ENCODE measurements around the gene CECR2.

The CECR2 gene

DNA sequence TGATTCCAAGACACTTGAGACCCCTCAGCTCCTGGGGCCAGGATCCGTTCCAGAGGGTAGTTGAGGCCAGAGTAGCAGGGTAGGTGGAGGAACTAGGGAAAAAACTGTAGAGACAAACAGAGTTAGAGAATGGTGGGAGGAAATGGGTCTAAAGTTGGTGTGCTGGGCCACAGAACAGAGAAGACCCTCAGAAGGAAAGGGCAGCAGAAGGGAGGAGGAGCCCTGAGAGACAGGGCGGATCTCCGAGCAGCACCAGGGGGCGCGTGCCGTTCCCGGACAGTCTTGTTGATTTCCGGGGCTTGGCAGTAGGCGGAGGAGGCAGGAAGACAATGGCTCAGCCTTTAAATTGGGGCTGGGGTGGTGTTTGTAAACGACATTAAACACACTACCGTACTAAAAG, 2.4 kb upstream of the CECR2 start:
- DNase-seq (ENCODE audit: low read depth in 1 of 2, low spot score in 1 of 2) = no peak

DNA sequence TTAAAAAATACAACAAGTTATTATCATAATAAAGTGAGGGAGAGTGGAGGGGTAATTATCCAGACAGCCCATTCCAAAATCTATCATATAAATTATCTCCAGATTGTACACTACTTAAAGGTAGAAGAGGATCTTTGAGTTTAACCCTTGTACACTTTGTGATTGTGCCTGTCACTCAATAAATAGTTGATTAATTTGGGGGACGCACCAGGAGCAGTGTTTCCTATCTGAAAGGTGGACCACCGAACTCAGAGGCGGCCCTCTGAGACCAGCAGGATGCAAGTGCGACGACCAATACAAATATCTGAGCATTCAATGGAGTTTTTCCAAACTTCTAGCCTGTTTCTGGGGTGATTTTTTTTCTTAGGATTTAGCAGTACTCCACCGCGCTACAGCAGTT, 1.1 kb upstream of the CECR2 start:
- DNase-seq (ENCODE audit: low read depth in 1 of 2, low spot score in 1 of 2) = no peak

DNA sequence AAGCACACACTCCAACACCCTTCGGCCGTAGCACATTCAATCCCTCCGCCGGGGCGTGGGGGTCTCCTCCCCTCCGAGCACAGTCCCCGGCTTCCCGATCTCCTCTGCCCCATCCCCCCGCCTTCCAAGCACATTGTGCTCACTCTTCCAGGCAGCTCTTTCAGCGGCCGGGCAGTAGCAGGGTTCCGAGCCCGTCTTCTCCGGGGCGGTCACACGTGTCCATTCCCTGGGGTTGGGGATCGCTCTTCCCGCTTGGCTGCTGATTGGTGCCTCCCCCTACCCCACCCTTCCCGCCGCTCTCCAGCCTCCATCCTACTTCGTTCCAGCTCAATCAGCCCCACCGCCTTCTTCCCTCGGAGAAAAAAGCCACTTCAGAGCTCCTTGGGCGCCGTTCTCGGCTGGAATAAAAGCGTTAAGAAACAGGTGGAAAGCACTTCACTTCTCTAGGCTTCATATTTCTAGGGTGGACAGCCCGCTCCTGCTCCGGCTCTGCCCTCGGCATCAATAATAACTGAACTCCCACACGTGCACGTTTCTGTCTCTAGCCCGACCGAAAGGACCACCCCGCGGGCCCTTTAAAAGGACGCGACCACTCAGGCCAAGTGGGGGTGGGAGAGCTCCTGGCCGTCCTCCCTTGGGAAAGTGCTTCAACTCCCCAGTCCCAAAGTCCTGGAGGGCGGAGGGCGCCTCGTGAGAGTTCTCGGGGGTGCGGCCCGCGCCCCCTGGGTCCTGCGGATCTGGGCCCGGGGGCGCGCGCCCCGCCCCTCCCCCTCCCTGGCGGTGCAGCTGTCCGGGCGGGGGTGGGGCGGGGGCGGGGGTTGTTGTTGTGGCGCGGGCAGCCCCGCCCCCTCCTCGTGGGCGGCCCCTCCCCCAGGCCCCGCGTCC, 464 bp upstream of the CECR2 start:
- no peak for DNase-seq (ENCODE audit: low read depth in 1 of 2, low spot score in 1 of 2)

DNA sequence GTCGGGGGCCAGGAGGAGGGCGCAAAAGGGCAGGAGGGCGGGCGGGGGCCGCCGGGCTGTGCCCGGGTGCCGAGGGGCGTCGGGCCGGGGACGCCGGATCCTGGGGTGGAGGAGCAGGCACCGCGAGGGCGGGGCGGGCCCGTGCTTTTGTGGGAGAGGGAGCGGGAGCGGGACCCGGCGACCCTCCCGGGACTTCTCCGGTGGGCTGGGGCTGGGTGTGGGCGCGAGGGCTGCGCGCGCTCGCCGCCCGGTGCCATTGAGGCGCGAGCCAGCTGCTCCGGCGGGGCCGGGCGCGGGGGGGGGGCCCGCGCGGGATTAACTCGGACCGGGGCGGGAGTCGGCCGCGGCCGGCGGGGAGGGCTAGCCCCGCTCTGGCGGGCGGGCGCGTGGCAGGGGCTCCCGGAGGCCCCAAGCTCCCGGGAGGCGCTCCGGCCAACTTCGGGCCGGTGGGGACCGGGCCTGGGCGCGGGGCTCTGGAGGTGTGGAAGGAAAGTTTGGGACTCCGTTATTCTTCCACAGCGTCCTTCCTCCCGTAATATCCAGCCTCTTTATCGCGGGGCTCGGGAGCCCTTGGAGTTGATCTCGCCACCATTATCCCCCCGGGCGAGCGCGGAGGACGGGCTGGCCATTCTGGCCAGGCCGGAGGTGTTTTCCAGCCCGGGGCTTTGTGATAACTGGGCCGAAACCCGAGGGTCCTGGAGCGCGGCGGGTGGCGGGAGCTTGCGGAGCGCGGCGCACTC, 936 bp downstream of the CECR2 start:
- DNase-seq (ENCODE audit: low read depth in 1 of 2, low spot score in 1 of 2) = no peak

DNA sequence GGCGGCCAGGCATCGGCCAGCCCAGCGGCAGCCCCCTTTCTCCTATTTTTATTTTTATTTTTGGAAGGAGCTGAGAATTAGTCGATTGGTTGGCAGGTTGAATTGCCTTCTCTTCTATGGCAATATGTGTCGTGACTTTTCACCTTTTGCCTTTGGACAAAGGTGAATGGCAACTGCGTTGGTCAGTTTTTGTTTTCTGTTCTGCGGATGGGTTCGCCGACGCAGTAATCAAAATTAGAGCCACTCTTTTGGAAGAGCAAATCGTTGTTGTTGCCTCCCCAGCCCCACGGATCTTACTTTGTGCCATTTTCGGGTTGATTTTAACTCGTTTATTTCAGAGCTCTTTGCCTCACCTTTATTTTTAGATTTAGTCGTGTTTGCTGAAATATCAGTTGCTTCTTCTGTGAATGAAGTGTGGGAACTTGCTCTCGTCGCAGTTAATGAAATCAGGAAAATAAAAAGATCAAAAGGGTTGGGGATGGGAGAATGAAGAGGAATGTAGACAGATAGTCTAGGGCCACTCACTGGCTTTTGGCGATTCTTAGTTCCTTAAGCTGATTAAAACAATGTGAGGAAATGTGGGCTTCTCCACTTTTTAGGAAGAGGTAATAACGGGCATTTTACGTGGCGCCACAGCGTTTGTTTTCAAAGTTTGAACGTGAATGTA, 1.6 kb downstream of the CECR2 start:
- no peak for DNase-seq (ENCODE audit: low read depth in 1 of 2, low spot score in 1 of 2)

DNA sequence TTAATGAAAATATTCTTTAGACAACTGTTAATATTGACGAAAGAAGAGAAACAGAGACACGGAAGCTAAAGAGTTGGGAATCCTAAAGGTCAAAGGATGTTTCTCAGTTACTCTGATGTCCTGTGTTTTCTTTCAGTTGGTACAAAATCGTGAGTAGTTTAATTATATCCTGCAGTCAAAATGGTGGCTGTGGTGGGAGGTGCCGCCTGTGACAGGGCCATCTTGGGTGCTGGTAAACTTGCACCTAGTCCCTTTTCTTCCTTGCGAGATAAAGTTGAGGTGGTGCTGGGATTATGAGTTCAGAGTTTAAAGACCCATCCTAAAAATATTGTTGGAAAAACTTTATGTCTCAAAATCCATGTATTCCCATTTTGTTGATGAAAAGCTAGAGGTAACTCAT, 2.2 kb downstream of the CECR2 start:
- no peak for DNase-seq (ENCODE audit: low read depth in 1 of 2, low spot score in 1 of 2)

DNA sequence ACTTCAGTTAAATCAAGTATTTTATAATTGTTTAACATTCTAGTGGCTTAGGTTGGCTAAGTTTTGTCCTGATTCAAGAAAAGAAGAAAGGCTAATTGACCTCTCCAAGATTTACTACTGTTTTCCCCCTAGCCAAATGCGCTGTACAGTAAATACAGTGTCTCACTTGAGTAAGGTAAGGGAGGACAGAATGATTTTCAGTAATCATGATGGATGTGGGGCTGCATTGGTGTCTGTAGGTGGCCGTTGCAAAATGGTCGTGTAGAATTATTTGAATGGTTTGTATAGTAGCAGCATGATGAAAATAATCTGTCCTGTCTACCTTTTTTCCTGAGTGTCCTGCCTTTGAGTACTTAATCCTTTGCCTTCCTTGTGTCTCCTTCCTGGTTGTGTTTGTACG, 4.6 kb downstream of the CECR2 start:
- DNase-seq (ENCODE audit: low read depth in 1 of 2, low spot score in 1 of 2) = no peak

DNA sequence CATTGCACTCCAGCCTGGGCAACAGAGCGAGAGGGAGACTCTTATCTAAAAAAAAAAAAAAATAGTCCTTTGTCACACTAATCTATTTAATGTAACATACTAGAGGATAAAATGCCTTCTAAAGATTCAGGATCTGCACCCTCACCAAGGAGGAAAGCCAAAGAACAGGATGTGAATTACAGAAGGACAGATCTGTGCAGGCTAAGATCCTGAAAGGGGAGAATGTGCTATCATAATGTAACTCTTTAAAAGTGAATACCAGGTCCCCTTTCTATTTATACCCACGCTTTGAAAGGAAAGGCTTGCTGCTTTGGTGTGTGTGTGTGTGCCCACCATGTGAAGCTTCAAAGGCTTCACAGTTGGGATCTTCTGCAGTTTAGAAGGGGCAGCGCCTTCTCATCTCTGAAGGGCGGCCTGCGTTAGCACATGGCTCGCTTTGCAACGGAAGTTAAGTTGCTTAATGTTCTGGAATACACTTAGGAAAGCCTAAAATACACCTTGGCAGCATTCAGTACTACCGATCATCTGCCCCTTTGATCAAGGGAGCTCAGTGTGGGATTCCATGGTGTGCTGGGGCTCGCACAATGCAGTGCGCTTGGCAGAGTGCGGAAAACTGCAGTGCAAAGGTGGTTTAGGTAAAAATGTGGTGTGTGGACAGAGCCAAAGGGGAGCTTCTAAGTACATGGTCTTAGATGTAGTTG, 6.8 kb downstream of the CECR2 start:
- DNase-seq (ENCODE audit: low read depth in 1 of 2, low spot score in 1 of 2) = no peak

DNA sequence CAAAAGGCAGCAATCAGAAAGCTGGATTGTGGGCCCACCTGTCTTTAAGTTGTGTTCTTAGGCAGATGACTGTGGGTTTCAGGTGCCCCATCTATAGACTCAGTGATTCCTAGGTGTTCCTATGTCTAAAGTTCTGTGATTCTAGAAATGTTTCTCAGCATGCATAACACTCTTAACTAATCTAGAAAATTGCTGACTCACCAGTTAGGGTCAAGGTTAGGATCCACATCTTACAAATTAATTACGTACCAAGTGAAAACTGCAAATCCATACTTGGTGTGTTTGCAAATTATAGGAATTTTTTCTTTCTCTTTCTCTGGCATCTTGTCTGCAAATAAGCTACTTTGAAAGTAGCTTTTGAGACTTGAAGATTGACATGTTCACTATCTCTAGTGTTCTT, 7.7 kb downstream of the CECR2 start:
- no peak for DNase-seq (ENCODE audit: low read depth in 1 of 2, low spot score in 1 of 2)

DNA sequence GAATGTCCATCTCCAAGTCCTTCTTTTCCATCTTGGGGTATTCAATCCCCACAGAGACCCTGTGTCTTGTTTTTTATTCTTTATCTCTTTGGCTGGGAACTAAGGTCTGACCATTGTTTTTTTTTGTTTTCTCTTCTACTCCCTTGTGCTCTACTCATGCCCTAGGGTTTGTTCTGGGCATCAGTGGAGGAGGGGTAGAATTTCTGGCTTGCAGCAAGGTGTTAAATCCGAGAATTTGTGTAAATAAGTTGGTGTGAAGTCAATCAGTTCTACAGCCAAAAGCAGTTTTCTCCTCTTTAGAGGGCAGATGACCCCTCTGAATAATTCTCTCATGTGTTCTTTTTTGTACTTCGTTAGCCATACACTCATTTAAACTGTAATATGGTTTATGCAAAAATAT, 10.7 kb downstream of the CECR2 start:
- DNase-seq (ENCODE audit: low read depth in 1 of 2, low spot score in 1 of 2) = no peak

DNA sequence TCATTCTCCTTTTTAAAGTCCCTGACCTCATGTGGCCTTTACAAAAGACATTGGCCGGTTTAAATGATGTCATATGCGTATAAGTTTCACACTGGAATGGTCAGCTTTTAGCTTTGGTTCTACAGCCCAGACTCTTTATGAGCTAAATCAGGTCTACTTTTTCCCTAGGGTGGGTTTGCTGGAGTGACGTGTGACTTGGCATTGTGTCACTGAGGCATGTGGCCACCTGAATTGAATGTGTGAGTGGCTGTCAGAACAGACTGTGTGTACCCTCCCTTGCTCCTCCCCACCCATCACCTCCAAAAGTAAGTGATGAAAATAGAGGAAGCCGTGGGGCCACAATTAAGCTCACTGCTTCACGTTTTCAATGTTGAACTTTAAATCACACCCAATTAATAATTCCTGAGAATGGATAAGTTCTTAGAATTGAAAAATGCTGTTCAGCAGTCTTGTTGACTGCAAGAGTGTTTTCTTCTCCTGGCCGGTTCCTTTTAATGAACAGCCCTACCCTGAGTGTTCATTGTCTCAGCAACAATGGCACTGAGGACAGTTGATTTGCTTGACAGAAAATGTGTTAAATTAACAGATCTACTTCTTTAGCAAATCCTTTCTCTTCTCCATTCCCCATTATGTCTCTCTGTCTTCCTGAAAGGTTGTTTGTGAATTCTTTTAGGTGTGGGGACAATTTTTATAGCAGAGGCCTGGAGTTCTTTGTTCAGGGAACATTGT, 11.3 kb downstream of the CECR2 start:
- DNase-seq (ENCODE audit: low read depth in 1 of 2, low spot score in 1 of 2) = no peak

DNA sequence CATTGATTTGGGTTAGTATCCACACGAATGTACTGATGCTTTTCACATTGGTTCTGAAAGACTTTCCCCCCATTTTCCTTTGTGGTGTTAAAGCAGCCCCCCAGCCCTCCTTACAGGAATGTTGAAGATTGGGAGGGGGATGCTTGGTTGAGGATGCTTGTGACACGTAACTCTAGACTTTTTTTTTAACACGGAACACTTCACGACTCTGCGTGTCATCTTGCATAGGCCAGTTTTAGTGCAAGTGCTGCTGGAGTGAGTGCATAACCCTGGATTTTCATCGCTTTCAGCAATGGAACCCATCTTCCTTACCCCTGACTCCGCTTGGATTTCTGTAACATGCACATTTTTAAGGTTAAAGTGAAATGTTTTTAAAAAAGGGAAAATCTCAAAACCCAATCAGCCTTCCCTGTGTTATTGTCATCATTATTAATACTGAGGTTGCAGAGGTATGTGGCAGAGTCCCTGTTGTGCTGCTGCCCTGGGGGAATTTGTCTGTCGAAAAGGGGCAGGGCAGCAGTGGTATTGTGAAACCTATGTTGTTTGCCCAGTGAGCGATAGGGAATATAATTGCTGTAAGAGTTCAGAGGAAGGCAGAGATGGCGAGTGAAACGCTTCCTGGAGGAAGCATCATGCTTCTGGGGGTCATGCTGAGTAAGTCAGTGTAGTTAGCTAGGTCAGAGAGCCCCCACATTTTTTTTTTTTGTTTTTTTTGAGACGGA, 12.1 kb downstream of the CECR2 start:
- DNase-seq (ENCODE audit: low read depth in 1 of 2, low spot score in 1 of 2) = no peak

DNA sequence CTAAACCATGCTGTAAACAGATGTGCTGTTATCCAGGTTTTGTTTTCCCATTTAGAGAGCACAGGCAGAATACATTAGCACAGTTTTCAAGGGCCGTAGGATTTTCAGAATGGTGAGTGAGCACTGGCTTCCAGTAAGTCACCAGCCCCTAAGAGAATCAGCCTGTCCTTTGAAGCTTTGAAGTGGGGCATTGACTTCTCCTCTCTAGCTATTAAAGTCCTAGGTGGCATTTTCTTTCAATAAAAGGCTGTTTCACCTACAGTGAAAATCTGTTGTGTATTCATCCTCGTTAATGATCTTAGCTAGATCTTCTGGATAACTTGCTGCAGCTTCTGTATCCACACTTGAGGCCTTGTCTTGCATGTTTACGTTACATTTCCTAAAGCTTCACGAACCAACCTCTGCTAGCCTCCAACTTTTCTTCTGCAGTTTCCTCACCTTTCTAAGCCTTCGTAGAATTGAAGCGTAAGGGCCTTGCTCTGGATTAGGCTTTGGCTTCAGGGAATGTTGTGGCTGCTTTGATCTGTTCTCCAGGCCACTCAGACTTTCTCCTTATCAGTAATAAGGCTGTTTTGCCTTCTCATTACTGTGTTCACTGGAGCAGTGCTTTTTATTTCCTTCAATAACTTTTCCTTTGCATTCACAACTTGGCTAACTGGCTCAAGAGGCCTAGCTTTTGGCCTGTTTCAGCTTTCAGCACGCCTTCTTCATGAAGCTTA, 15.5 kb downstream of the CECR2 start:
- no peak for DNase-seq (ENCODE audit: low read depth in 1 of 2, low spot score in 1 of 2)

DNA sequence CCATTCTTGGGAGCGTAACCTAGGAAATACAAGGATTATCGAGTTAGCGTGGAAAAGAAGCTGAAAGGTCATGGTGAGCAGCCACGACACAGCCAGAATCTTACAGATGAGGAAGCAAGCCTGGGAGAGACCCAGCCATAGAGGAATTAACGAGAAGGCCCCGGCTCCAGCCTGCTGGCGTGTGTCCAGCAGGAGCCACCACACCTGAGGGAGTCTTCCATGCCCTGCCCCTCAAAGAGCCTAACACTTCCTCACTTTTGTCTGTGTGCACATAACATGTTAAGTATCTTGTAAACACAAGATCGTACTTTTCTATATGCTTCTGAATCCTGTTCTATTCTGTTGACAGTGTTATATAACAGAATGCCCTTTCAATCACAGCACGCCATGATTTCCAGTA, 18.1 kb downstream of the CECR2 start:
- DNase-seq (ENCODE audit: low read depth in 1 of 2, low spot score in 1 of 2) = no peak

DNA sequence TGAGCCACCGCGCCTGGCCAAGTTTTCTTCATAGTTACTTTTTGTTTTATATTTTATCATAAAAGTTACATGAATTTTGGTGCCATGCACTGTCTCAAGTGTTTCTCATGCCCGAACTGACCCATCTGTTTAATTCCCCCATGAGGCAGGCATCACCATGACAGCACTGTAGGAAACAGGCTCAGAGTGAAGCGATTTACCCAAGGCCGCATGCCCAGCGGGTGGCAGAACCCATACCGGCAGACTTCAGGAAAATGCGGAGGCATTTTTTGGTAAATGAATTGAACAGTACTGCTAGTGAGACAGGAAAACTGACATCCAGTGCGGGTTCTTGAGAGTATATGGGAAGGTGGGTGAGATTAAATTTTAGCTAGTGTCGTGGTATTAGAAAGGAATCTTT, 19.0 kb downstream of the CECR2 start:
- DNase-seq (ENCODE audit: low read depth in 1 of 2, low spot score in 1 of 2) = no peak

DNA sequence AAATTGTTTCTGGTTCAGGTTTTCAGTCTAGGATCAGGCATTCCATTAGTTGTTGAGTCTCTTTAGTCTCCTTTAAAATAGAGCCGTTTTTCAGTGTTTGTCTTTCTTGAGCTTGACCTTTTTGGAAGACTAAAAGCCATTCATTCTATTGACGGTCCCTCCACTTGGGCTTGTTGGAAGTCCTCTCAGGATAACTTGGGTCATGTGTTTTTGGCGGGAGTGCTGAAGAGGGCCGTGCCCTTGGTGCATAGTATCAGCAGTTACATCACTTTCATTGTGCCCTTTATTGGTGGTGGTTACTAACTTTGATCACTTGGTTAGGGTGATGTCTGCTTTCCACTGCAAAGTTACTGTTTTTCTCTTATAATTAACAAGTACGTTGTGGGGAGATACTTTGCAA, 20.8 kb downstream of the CECR2 start:
- no peak for DNase-seq (ENCODE audit: low read depth in 1 of 2, low spot score in 1 of 2)

DNA sequence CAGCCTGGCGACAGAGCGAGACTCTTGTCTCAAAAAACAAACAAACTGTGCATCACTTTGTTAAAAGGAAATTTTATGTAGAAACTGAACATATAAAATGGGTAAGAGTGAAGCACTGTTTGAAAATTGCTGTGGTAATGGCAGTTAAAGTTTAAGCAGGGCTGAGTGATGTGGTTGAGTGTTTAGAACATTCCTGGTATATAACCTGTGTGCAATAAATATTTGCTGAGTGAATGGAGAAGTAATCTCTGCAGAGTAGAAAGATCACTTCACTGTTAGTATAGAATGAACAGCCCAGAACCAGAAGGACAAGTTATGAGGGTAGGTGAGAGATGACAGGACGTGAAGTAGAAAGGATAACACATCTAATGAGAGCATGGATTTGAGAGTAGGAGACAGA, 27.3 kb downstream of the CECR2 start:
- no peak for DNase-seq (ENCODE audit: low read depth in 1 of 2, low spot score in 1 of 2)

DNA sequence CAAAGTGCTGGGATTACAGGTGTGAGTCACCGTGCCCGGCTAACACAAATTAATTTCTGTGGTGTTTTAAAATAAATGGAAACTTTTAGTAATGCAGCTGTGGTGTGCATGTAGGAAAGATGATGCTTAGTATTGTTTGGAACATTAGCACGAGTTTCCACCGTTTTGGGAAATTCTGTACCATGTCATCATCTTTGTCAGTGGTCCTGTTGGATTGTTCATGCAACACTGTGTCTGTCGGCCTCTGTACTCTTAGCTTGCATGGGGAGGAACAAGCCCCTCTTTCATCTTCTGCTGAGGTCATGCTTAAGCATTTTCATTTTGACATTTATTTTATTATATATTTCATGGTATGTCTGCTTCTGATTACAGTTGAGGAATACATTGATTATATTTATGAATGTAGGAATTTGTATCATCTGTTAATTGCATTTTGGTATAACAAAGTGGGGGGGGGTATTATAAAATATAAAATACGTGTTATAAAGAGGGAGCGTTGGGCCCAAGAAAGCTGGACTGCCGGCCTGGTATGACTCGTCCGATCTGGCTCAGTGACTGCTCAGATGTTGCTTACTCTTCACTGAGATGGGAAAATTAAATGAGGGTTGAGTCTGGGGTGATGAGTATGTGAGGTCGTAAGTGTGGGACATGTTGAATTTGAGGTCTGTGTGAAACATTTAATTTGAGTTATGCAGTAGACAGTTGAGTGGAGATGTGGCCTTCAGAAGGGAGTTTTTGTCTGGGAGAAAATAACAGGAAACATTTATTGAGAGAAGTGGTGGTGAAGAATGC, 28.7 kb downstream of the CECR2 start:
- no peak for DNase-seq (ENCODE audit: low read depth in 1 of 2, low spot score in 1 of 2)

DNA sequence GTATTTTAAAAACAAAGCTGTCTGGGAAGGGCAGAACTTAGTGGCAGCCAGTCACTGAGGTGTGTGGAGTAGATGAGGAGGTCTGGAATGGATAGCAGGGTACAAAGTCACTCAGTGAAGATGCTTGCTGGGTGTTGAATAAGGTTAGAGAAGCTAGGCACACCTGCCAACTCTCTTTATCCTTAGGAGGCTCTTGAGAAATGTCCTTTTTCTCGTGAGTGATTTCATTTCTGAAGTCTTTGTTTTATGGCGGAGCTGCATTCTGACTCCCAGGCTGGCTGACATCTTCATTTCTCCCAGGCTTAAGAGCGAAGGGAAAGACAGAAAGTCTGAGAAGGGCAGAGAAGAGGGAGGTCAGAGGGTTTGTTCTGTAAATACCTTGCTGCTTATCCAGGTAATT, 31.0 kb downstream of the CECR2 start:
- no peak for DNase-seq (ENCODE audit: low read depth in 1 of 2, low spot score in 1 of 2)
